PC-9 (cell line): ENCODE results near the gene CCDC68.

Experiments
- CTCF ChIP-seq: fragments of 200-600 bp; sonication (generic); conservative IDR thresholded peaks from 2 replicates; pipeline ENCODE4 v1.6.1; 2017; ENCODE audit warnings: mixed run types, antibody characterized with exemption, mild to moderate bottlenecking, moderate library complexity
- EZH2 ChIP-seq: fragments of 200-600 bp; sonication (generic); IDR thresholded peaks from 2 replicates; pipeline ENCODE4 v1.8.0; 2017; ENCODE audit warnings: antibody characterized with exemption, low read depth

GRCh38 chr18:54964741-54965140 lies 5.5 kb upstream of the CCDC68 start:
- TF ChIP-seq CTCF (no peak), EZH2 (no peak)
